Peyer's patch (tissue), 4 donors: ENCODE data around the gene UBE2G2.

ENCODE experiments used
- CTCF ChIP-seq, 6 experiments: fragments of 450-650 bp in 4 of 6; fragments of 200-600 bp in 2 of 6; sonication (generic) in 1 of 6; IDR thresholded peaks; one replicate each; pipeline ENCODE4 v1.5.1; 2017 to 2019; ENCODE audit warnings: antibody characterized with exemption in 6 of 6, mild to moderate bottlenecking in 3 of 6, moderate library complexity in 1 of 6
- POLR2A ChIP-seq, 2 donors: fragments of 450-650 bp; IDR thresholded peaks; one replicate each; pipeline ENCODE4 v1.5.1; 2017; ENCODE audit warnings: antibody characterized with exemption in 2 of 2, mild to moderate bottlenecking in 2 of 2, moderate library complexity in 2 of 2

- TF ChIP-seq CTCF (IDR thresholded peaks at IDR 0.05) (peak; percentile 35 to 87 (median 78)), POLR2A (IDR thresholded peaks at IDR 0.05) (no peak)
Measured at GRCh38 chr21:44792702-44793591, 8.7 kb downstream of the UBE2G2 start.
